ENCODE data around the gene FMNL2.

FMNL2 gene

GRCh38 chr2:152563764-152564163 lies 228.8 kb downstream of the FMNL2 start:
- DNase-seq = no peak

GRCh38 chr2:152564754-152565551 lies 230.0 kb downstream of the FMNL2 start:
- no peak for DNase-seq

DNA sequence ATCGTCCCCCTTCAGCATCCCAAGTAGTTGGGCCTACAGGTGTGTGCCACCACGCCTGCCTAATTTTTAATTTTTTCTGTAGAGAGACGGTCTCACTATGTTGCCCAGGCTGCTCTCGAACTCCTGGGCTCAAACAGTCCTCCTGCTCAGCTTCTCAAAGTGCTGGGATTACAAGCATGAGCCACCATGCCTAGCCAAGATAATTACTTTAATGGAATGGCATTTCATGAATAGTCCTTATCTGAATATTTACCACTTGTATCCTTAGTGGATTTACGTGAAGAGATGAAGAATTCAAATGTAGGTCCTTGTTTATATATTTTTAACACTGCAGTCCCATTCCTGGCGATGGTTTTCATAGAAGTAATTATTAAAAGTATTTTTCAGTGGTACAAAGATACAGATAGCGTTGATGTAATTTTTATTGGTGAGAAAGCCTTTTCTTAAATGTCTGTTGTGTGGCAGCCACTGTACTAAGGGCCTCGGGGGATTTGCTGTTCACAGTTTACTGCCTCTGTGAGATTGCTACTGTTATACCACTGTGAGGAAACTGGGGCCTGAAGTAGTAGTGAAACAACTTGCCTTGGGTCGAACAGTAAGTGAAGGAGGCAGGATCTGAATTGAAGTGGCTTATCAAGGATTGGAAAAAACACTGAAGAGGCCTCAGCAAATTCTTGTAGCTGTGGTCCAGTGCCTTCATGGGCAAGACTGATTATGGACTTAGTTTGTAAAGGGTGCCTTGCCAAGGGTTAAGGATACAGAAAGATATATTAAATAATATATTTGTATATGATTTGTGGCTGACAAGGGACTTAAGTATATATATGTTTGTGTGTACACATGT lies 231.1 kb downstream of the FMNL2 start:
- no peak for DNase-seq

- no peak for DNase-seq
These were observed 231.7 kb downstream of the FMNL2 start for GRCh38 chr2:152566728-152567069.

GRCh38 chr2:152568531-152568930 lies 233.6 kb downstream of the FMNL2 start:
- DNase-seq = no peak

GRCh38 chr2:152569186-152569585 lies 234.2 kb downstream of the FMNL2 start:
- DNase-seq = no peak

GRCh38 chr2:152571048-152571766 lies 236.2 kb downstream of the FMNL2 start:
- DNase-seq = no peak

DNA sequence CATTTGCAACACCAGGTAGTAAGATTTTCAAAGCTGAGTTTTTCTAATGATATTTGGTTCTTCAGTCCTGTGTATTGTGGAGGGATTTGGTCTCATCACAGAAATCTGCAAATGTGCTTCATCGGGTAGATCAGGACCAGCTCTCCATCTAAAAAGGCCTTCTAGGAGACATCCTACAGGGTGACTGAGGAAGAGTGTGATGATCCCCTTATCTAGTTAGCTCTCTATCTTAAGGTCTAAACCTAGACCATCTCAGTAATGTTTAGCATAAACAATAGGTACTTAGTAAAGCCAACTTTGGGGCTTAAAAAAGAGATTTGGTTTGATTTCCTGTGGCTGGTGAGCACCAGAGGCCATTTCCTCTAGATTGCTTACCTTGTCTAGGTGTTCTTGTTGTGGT lies 237.1 kb downstream of the FMNL2 start:
- DNase-seq = no peak

GRCh38 chr2:152573168-152573567 lies 238.2 kb downstream of the FMNL2 start:
- DNase-seq = no peak

DNA sequence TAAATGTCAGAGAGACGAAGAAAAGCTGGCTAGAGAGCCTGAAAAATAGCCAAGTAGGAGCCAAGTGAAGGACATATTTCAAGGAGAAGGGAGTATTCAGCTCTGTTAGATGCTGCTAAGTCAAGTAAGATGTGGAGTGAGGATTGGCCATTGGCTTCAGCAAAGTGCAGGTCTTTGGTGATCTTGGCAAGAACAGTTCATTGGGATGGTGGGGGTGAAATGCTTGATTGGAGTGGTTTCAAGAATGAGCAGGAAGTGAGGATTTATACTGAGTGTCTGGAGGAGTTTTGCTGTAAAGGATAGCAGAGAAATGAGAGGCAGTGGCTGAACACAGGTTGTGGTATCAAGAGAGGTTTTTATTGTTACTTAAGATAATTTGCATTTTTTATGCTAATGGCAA lies 242.6 kb downstream of the FMNL2 start:
- no peak for DNase-seq

DNA sequence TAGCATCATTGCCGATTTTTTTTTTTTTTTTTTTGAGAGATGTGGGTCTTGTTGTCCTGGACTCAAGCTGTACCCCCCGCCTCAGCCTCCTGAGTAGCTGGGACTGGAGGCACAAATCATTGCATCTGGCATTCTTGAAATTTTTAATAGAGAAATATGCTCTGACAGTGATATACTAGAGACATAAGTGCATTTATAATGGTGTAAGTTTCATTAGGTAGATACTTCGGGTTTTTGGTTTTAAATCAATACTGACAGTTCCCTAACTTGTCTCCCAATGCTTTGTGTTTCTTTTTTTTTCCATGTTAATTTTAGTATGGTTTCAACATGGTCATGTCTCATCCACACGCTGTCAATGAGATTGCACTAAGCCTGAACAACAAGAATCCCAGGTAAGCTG lies 243.6 kb downstream of the FMNL2 start:
- no peak for DNase-seq

- no peak for DNase-seq
These were observed 245.7 kb downstream of the FMNL2 start for GRCh38 chr2:152580714-152581113.

DNA sequence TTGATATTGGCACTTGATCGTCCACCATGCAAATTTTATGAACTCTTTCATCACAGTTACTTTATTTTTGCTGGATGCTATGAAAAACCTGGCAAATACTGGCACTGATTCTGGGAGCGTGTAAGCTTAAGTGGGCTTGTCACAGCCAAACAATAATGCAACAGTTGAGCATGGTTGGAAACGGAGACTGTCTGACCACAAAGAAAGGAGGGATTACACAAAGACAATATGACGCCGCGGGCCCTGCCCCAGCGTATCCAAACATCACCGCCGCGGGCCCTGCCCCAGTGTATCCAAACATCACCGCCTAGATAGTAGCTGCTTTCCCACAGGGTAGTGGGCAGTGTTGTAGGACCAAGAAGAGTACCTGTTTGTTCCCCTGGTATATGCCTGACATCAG lies 246.4 kb downstream of the FMNL2 start:
- no peak for DNase-seq

DNA sequence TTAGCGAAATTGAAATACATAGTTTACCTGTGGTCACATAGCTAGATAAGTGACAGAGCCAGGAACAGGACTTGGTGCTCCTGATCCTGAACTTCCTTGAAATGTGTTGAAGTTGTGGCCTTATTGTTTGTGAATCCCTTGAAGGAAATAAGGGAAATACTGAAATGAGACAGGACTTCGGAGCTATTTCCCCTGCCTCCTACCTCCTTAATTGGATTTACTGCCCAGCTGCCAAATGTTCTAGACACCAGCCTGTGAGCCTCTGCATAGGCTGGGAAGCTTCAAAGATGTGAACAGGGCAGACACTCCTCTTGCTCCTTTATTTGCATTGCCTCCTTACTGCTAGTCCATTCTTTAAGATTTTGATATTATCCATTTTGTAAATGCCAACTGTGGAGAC lies 247.1 kb downstream of the FMNL2 start:
- DNase-seq = no peak

DNA sequence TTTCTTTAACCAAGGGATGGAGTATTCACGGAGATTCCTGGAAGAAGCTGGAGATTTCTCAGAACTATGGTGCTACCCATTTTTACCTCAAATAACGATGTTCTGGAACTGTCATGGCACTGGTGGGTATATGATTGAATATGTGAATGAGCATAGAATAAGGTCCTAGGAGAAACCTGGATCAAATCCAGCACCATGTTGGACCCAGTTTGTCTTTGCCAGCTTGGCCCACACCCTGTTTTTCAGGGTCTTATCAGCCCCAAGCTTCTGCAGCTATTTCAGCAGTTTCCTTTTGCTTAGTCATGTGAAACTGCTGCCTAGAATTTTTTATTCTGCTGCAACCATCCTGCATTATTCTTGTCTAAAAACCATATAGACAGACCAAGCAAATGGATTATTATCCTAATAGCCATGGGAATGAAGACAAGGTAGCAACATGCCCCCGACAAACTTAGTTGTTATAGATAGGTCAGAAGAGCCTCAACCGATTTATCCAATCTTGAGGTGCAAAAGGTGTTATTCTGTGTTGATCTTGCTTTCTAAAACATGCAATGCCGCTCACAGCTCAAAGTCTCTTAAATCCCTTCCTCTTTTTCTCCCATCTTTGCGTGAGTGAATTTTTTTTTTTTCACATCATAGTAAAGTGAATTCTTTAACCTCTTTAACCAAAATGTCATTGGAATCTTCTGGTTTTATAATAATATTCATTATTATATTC lies 248.7 kb downstream of the FMNL2 start:
- DNase-seq = no peak

DNA sequence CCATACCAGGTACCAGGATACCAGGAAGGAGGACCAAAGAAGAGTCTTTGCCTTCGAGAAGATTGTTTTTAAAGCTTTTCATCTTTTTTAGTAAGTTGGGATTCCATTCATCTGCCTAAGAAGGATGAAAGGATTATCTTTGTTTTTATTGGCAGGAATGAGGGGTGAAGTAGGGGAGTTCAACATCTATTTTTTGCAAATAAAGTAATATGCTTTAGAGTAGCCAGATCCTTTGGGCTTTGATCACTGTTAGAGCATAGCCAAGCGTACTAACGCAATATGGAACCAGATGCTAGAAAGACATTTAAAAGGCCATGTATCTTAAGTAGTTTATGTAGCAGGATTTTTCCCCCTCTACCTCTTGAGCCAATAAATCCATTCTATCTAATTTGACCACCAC lies 249.3 kb downstream of the FMNL2 start:
- no peak for DNase-seq

- no peak for DNase-seq
These were observed 251.0 kb downstream of the FMNL2 start for GRCh38 chr2:152585830-152586484.

- no peak for DNase-seq
These were observed 252.4 kb downstream of the FMNL2 start for GRCh38 chr2:152587187-152587947.

GRCh38 chr2:152588998-152589397 lies 254.0 kb downstream of the FMNL2 start:
- no peak for DNase-seq

GRCh38 chr2:152594022-152594766 lies 259.2 kb downstream of the FMNL2 start:
- peak; percentile 70 to 76 for DNase-seq

DNA sequence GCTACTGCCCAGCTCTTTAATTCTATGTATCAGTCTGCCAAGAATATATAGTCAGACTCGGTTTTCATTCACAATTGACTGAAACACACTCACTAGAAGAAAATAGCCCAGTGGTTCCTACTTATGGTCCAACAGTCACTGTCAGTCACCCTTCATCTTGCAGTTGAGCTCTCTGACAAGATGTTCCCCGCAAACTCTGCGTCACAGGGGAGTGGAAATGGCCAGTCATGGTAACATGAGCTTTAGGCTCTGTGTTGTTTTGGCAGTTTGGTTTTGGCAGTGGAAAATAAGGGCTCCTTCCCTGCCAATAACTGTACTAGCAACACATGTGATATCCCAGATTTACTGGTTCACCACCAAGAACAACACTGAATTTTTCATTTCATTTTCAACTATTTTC lies 259.8 kb downstream of the FMNL2 start:
- DNase-seq = no peak
